NCI-H345 treated with DMSO at 0.1 percent for 48 hours (cell line): ENCODE results near the gene CLDN20.
"Not testable (repeated sequence)": the region's sequence is repeated elsewhere in the genome, so short reads cannot be mapped to it uniquely, and the experiment has no call there.

Experiments
- DNase-seq: peaks from one replicate; lab custom pipeline; 2025; ENCODE audit not compliant: unreplicated experiment; lab: John Stamatoyannopoulos, UW

CLDN20 gene

DNA sequence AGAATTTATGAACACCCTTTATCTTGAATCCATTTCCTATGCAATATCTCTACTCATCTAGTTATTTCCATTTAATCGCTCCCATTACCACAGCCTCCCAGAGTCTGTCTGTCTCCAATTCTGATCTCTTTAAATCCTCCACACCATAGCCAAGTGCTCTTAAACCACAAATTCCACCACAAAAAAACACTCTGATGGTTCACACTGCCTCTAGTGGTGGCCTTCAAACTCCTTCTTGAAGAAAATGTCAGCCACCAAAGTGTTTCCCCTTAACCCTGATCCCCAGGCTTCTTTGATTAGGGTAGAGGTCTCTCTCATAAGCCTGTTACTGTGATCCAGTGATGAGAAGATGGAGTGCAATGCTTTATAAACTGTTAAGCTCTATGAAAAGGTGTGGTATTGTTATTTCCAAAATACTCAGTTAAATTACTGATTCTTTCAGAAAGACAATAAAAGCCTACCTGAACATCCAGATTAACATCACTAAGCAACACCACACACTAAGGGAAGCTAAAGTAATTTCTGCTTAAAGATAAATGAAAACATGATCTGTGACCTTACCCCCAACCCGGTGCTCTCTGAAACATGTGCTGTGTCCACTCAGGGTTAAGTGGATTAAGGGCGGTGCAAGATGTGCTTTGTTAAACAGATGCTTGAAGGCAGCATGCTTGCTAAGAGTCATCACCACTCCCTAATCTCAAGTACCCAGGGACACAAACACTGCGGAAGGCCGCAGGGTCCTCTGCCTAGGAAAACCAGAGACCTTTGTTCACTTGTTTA lies 4.5 kb downstream of the CLDN20 start:
- not testable (repeated sequence) for DNase-seq

DNA sequence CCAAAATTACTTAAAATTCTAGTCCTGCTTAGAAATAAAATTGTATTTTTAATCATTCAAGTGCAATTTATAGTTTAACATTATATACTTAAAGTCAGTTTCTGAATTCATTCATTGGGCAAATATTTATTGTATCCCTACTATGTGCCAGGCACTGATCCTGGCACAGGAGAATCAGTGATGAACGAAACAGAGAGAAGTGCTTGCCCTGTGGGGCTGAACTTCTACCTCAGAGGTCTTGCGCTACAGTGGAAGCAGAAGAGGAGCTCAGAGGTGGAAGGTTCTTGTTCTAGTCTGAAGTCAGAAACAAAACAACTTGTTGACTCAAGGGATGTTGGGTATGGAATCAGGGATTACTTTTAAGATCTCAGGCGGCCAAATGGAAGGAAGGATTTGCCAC lies 6.0 kb downstream of the CLDN20 start:
- DNase-seq: no peak

DNA sequence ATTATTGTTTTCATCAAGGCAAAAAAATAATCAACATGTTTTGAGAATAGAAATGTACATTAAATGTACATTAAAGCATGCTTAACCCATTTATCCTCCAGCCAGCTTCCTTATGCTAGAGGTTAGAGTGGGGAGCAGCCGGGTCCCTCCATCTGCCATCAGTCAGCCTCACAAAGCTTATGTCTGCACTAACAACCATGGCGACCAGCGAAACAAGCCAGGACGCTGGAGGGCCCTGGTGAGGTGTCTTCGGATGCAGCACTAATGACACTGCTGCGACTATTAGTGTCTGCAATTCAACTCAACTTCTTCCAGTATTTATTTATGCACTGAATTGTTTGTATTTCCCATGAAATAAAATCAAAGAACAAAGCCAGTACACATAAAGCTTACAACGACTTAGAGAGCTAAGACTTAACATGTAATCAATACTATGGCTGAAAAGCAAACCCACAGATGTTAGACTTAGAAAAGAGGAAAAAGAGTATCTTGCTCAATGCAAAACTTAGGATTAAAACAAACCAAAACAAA lies 6.8 kb downstream of the CLDN20 start:
- DNase-seq: no peak

DNA sequence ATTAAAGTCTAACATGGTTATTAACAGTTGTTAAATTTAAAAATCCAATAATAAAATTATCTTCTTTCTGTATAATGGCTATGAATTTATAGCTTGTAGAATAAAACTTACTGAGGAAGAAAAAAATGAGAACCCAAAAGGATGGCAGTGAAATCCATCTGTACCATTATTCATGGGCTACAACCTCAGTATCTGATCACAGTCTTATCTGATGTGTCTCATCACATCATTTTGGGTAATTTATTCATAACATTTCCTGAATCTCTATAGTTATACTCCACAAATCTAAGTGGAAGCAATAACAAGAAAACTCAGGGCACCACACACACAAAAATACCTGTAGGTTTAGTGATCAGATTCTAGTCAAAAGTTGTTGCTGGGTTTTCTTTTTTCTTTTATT lies 7.3 kb downstream of the CLDN20 start:
- DNase-seq: no peak

DNA sequence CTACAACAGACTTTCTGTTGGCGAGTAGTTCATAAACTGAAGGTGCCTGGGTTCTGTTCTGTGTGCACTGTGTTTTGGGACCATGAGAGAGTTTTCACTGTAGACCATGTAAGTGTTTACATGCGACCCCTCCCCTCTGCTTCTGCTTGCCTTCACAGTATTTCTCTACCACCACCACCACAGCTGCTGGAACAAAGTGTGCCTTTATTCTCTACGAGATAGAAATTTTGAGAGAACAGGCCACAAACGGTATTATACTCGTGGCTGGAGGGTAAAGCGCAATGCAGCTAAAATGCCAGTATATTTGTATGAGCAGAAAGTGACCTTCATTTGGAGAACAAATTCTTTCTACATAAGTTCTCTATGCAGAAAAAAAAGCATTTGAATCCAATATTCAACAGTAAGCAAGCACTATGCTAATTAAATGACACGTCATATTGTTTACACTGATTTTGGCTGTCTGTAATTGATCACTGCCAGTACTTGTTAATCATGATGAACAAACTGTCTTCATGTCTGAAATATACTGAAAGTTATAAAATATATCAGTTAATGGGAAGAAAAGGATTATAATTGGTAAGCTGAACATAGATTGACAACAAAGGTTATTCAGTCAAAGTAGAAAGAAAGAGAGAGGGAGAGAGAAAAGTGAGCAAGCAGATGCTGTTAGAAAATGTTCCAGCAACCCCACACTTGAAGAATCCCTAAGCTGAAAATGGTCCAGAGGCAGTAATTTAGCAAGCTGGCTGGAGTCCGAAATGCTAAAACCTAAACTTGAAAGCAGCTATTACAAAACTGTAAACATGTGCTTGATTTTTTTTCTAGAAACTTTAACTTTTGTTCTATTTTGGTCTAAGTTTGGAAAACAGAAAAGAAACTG lies 8.8 kb downstream of the CLDN20 start:
- no peak for DNase-seq

DNA sequence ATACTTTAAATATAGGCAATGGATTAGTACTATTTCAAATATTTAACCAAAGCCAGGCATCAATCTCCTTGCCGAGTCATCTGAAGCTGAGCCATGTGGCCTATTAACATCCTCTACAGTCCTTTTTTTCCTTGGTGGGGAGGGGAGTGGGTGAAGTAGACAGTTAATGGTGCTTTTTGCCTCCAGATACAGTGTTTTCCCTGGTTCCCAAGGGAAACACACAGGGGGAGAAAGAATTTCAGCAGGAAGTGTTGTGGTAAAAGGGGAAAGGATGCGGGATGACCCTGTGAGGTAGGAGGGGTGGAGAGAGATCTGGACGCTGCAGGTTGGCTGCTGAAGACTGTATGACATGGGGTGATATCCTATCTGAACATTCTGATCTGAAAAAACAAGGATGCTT lies 9.6 kb downstream of the CLDN20 start:
- DNase-seq: no peak

DNA sequence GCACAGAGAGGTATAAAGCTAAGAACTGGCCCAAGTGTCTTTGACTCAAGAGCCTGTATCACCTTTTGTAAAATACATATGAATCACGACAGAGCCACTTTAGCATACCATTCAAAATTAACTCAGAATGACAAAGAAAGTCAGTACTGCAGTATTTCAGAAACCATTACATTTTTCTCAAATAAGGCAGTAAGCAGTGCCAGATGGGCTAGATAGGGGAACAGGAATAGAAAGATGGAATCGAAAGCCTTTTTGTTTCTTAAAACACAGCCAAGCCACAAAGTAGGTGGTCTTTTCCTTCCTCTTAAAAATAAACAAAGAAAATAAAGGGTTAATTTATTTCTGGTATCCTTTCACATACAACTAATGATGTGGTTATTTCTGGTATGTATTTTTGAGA lies 10.3 kb downstream of the CLDN20 start:
- no peak for DNase-seq

DNA sequence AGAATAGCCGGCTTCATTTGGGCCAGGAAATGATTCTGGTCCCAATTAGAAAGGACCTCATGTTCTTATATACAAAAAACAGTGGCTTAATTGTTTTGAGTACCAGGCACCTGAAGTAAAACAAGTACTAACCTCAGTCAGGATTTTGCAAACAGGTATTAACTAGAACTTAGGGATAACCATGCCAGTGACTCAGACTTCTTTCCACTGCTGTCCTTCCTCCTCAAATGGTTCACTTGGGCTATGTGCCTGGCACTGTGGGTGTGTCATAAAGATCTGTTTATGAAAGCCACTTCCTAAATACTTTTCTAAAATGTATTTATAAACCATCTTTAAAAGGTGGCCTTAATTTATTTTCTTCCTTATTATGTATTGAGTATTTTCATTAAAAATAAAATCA lies 10.7 kb downstream of the CLDN20 start:
- no peak for DNase-seq

DNA sequence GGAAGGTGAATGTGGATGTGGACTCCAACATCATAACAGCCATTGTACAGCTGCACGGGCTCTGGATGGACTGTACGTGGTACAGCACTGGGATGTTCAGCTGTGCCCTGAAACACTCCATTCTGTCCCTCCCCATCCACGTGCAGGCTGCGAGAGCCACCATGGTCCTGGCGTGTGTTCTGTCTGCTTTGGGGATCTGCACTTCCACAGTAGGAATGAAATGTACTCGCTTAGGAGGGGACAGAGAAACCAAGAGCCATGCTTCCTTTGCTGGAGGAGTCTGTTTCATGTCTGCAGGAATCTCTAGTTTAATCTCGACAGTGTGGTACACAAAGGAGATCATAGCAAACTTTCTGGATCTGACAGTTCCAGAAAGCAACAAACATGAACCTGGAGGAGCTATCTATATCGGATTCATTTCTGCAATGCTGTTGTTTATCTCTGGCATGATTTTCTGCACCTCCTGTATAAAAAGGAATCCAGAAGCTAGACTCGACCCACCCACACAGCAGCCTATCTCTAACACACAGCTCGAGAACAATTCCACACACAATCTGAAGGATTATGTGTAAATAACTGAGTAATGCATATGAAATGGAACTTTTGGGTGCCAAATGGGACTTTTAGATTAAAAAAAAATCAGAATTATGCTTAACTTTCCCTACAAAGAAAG lies 12.1 kb downstream of the CLDN20 start:
- no peak for DNase-seq

DNA sequence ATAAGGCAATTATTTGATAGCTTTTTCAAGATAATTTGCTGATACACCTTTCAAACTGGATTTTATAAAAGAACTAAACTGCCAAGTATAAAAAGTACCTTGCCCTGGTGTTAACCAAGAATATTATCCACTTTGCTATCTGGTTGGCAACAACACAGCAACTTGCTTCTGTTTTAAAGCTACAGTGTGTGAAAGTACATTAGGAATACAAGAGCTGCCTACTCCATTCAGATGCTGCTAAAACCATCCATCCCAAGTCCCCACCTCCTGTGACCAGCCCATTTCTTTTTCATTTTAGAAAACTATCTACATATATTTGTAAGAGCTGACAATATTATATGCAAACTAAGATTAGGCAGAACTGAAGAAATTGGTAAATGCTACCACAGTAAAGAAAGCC lies 12.8 kb downstream of the CLDN20 start:
- no peak for DNase-seq

DNA sequence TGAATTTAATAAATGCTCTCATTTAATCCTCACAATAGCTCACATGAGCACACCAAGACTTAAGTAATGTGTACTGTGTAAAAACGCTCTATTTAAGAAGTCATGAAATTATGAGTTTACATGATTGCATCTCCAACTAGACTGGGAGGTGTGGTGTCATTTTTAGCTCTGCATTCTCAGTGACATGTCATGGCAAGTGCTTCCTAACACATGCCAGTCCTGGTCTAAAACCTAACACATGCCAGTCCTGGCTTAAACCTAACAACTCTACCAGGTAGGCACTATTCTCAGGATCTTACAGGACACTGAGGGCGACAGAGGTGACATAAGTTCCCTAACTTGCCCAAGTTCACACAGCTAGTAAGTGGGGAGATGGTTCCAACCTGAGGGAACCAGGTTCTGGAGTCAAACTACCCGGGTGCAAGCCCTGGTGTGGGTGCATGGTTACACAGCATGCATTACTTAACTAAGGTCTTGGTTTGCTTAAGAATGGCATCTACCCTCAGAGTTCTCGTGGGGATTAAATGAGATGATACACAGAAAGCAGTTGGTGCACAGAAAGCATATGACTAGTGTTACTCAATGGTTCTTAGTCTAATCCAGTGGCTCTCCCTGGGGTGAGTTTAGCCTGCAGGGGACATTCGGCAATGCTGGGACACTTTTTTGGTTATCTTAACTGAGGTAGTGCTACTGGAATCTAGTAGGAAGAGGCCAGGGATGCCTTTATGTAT lies 14.7 kb downstream of the CLDN20 start:
- no peak for DNase-seq

DNA sequence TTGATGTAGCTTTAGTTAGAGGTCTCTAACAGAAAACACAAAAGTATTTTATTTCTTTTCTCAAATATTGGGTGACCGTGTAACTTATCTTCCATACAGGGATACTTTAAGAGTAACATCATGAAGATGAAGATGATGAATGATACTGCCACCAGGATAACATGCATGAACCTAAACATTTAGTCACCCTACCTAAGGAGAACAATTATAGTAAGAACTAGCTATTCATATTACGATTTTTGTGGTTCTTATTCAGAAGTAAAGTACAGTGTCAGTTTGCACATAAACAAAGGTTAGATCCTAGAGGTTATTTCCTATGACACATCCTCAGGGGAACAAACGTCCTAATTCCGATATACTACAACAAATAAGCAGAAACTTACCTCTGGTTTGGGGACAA lies 21.0 kb downstream of the CLDN20 start:
- no peak for DNase-seq

DNA sequence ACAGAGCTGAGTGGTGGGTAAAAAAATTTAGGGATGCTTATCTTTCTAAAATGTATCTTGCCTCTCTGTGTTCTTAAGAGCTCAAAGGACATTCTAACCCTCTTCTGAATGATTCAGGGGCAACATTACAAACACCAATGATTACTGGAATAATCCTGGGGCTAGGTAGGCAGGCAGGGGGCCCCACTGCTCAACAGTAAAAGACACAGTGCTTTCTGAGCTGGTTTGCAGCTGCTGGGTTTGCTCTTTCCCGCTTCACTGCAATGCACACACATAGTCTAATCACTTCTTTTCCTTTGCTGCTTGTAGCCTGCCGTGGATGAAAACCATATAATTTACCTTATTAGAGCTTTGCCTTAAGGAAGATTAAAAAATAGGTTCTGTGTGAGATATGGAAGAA lies 23.9 kb downstream of the CLDN20 start:
- DNase-seq: peak; percentile 71

DNA sequence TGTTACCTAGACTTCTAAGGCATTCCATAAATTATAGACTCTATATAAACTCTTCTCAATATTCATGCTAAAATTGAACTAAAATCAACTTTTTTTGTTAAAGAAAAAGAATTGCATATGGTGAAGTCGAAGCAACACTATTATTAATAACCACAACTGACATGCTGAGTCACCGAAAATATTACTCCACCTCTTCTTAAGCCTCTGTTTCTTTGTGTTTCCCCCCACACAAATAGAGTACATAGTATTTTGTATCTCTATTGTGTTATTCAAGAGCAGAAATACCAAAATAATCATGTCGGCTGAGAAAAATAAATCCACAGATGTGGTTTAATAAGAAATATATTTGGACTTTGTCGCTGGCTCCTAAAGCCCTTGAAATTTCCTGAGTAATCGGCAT lies 26.7 kb downstream of the CLDN20 start:
- no peak for DNase-seq

DNA sequence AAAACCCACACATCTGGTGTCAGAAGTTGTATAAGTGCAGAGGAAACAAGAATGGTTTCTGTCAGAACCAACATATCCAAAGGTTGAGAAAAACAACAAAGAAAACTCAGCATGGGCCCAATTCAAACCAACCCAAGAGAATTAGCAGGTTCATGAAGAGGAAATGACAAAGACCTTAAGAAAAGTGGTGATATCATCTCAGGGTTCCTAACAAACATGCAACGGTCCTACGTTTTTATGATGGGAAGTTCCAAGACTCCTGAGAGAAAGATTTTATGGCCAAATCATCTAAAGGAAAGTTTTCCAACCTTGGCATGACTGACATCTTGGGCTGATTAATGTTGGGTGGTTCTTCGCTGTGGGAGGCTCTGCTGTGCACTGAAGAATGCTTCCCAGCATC lies 27.5 kb downstream of the CLDN20 start:
- no peak for DNase-seq

DNA sequence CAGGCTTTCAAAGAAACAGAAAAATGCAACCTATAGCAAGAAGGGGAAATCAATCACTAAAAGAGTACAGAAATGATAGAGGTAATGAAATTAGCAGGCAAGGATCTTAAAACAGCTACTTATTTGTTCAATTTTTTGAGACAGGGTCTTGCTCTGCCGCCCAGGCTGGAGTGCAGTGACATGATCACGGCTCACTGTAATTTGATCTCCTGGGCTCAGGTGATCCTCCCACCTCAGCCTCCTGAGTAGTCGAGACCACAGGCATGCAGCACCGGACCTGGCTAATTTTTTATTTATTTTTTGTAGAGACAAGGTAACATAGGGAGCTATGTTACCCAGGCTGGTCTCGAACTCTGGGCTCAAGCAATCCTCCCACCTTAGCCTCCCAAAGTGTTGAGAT lies 28.9 kb downstream of the CLDN20 start:
- DNase-seq: no peak

DNA sequence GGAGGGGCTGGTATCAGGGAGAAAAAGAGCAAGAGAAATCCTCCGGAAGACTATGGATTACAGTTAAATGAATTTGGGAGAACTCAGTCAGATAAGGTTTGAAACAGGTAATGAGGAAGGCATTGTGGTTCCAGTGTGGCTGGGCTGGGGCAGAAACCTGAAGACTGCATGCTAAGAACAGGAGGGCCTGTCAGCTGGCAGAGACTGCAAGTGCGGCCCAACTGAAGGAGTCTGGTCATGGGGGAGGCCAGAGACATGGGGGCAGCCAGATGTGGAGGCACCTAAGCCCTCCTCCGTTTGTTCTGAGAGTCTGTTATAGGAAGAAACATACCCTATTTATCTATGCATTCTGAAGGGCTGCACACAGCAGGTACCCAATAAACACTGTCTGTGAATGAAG lies 33.9 kb downstream of the CLDN20 start:
- no peak for DNase-seq

DNA sequence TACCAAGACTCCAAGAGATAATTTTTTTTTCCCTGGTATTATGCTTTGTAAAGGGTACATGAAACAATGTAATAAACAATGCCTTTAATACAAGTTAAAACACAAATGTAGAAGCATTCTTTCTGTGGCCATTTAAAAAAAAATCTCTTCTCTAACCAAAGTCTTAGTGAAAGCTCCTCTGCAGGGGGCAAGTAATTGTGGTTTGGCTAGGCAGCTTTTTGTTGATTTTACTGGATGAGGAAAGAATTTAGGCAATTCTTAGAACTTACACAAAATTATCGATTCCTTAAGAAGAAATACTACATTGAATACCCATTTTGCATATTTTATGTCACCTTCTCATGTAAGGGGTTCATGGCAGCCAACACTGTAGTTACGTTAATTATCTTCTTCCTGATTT lies 38.1 kb downstream of the CLDN20 start:
- no peak for DNase-seq

DNA sequence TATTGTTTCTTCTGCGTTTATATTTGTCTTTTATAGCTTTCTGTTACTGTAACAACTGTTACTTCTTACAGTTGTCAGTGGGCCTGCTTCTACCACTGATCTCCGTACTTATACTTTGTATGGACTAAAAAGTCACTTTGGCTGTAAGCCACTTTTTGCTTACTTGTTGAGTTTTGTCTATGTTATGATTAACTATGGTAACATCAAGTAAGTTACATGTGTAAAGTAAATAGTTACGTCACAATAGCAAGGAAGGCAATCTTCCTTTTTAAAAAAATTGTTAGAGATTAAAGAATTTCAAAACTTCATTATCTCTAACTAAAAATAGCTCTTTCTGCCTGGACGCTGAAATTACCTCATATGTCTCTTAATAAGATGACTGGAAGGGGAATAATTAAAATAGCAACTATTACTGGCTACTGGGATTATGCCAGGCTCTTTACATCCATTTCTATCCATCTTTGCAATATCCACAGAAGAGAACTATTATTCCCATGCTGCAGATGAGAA lies 39.6 kb downstream of the CLDN20 start:
- DNase-seq: no peak

DNA sequence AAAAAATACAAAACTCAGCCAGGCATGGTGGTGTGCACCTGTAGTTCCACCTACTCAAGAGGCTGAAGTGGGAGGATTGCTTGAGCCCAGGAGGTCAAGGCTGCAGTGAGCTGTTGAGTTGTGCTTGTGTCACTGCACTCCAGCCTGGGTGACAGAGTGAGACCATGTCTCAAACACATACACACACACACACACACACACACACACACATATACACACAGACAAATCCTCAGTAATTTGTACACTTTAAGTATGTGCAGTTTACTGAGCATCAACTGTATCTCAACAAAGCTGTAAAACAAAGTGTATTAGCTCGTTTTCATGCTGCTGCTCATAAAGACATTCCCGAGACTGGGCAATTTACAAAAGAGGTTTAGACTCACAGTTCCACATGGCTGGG lies 43.1 kb downstream of the CLDN20 start:
- no peak for DNase-seq

DNA sequence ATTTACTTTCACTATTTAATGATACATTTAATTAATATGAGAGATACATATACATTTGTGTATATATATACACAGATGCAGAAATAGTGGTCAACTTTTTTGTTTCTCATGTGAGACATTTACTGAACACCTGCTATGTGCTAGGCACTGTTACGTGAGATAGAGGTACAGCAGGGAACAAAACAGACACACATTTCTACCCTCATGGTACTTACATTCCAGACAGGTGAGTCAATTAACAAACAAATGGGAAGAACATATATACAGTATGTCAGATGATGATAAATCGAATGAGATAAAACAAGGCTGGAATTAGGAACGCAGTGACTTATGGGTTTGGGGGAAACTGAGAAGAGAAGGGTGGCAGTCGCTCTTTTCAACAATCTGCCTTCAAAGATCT lies 45.3 kb downstream of the CLDN20 start:
- no peak for DNase-seq
